Mucosa of descending colon (tissue), 3 donors: ENCODE data around the gene PHF24. TPM values are rescaled to one million over a fixed set of nuclear protein-coding genes. Genes with fewer than 3 reads are reported as not detected.
"Not testable (repeated sequence)": the region's sequence is repeated elsewhere in the genome, so short reads cannot be mapped to it uniquely, and the experiment has no call there.

Experiments used
- ATAC-seq: fragments of 200-7000 bp; cut with Tn5 transposase; one replicate; pipeline ENCODE4 v1.9.1; 2020; ENCODE audit warnings: mild to moderate bottlenecking, moderate library complexity
- DNase-seq, 3 donors: peaks; one replicate each; pipeline ENCODE4 v3.0.0-alpha.2; 2020
- H3K36me3 ChIP-seq: fragments of 200-600 bp; one replicate; pipeline ENCODE4 v1.8.0; 2021; ENCODE audit warnings: low read depth, mild to moderate bottlenecking
- H3K4me1 ChIP-seq: fragments of 200-600 bp; one replicate; pipeline ENCODE4 v1.8.0; 2021; ENCODE audit warnings: low read depth, mild to moderate bottlenecking
- H3K4me3 ChIP-seq: fragments of 200-600 bp; one replicate; pipeline ENCODE4 v1.8.0; 2021; ENCODE audit warnings: mild to moderate bottlenecking
- H3K9me3 ChIP-seq: fragments of 200-600 bp; one replicate; pipeline ENCODE4 v1.8.0; 2021; ENCODE audit warnings: mild to moderate bottlenecking
- intact Hi-C, 2 donors: fragments of 100-400 bp; cut with DNase I in 1 of 2; cut with micrococcal nuclease in 1 of 2; formaldehyde crosslinking; loops; one replicate each; pipeline versions ENCODE4 v1.11.0 to v1.11.1; 2022; cut with DNase I, micrococcal nuclease
- long read RNA-seq, 2 donors: library from polyadenylated mRNA; unstranded; transcript quantifications; one replicate each; pipeline ENCODE4 v2.0.0, GENCODE V29; 2019 to 2021
- total RNA-seq, 3 donors: library from RNA; stranded (reverse); fragmentation: NEBNext Ultra II Directional in 2 of 3; extraction: Animal tissue kit (Norgen Biotek cat#: 25700) in 2 of 3; gene quantifications; one replicate each; pipeline versions ENCODE4 v1.2.1 to v1.2.4, GENCODE V29; 2021 to 2023
- TF ChIP-seq, protein P1 (sequence below): fragments of 200-600 bp; IDR thresholded peaks from one replicate; pipeline ENCODE4 v1.8.0; 2022; ENCODE audit warnings: antibody characterized with exemption, mild to moderate bottlenecking
- donor health status: DM: no; HTN: no; CAD: no; lungs with moderate emphysema.
- donor health status: DM: no; HTN: no; CAD: no.
- donor health status: DM: no; HTN: yes; CAD: no.

Gene PHF24
- total RNA-seq: 1 to 10 TPM in 1 of 3 donors, under 1 TPM in 1, not detected in 1; 0.55 to 1.3 TPM
- long read RNA-seq, donor 1, partial matches to known transcripts: 1 of 4 reads
- long read RNA-seq, donor 1, other reads (novel, unspliced or antisense): 3 of 4 reads
- long read RNA-seq, donor 2: 0 reads

DNA sequence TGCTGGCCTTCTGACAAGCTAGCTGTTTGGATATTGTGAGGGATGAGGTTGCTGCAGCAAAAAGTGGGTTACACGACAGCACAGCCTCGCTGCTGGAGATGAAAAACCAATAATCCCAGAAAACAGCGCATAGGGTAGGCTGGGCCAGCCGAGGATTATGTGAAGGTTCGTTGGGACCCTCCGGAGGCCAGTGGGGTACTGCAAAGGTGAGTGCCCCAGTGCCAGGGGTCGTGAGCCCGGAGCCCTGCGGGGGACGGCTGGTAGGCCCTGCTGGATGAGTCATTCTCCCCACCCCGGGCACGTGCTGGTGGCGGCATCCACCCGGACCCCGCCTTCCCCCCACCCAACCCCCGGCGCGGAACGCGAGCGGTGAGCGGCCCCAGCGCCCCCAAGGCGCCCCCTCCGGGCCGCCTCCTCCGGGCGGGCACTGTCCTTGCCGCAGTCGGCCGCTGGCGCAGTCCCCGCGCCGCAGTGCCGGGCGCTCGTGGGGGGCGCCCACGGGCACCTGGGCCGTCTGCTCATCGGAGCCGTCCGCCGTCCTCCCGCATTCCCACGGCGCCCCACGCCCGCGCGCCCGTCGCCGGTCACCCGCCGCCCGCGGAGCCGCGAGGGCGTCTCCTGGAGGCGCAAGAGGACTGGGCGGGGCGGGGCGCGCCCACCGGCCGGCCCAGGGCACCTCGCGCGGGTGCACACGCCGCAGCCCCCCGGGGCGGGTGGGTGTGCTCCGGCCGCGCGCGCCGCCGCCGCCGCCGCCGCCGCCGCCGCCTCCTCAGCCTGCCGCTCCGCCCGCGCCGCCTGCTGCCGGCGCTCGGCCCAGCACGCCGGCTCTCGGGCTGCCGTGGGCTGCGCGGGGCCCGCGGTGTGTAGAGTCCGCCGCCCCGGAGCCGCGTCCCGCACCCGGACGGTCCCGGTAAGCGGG lies at the start of gene PHF24:
Gene PHF24 (plus strand): TSS at position 794 of the 919 bp plus-strand sequence. CDS start 13,014 bp downstream, outside the sequence.
- no peak within 1 kb of the TSS for H3K4me3 ChIP-seq
- no peaks in the 10 kb centered on the region for H3K36me3 ChIP-seq
- intact Hi-C loops: no loop called here
- no peaks in the 10 kb centered on the region for H3K9me3 ChIP-seq
- DNase-seq (no peak), ATAC-seq (peak; percentile 62)
- TF ChIP-seq, protein P1, sequence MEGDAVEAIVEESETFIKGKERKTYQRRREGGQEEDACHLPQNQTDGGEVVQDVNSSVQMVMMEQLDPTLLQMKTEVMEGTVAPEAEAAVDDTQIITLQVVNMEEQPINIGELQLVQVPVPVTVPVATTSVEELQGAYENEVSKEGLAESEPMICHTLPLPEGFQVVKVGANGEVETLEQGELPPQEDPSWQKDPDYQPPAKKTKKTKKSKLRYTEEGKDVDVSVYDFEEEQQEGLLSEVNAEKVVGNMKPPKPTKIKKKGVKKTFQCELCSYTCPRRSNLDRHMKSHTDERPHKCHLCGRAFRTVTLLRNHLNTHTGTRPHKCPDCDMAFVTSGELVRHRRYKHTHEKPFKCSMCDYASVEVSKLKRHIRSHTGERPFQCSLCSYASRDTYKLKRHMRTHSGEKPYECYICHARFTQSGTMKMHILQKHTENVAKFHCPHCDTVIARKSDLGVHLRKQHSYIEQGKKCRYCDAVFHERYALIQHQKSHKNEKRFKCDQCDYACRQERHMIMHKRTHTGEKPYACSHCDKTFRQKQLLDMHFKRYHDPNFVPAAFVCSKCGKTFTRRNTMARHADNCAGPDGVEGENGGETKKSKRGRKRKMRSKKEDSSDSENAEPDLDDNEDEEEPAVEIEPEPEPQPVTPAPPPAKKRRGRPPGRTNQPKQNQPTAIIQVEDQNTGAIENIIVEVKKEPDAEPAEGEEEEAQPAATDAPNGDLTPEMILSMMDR: no peak
- peaks cover 4% of the 10 kb centered on the region for H3K4me1 ChIP-seq

DNA sequence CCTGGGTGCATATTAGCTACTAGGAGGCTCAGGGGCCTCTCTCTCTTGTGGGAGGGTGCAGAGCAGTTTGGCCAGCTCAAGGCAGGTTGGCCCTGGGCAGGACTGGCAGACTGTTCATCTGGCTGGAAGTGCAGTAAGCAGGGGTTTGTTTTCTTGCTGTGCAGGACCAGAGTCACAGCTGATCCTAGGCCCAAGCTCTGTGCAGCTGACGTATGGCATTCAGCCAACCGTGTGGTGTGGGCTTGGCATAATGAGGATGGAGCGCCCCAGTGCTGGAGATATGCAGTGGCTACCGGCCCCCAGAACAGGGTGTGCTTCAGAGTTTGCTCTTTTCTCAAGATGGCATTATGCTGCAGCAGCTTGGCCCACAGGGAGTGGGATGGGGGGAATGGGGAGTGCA lies 31.0 kb upstream of the PHF24 start:
- no peak for DNase-seq
- TF ChIP-seq, protein P1: no peak
- H3K4me1 ChIP-seq: no peaks in the 10 kb centered on the region
- peaks cover 9% of the 10 kb centered on the region for H3K9me3 ChIP-seq
- H3K36me3 ChIP-seq: no peaks in the 10 kb centered on the region
- no peak for ATAC-seq
- intact Hi-C loops: no loop called here
- H3K4me3 ChIP-seq: no peak overlapping the region

DNA sequence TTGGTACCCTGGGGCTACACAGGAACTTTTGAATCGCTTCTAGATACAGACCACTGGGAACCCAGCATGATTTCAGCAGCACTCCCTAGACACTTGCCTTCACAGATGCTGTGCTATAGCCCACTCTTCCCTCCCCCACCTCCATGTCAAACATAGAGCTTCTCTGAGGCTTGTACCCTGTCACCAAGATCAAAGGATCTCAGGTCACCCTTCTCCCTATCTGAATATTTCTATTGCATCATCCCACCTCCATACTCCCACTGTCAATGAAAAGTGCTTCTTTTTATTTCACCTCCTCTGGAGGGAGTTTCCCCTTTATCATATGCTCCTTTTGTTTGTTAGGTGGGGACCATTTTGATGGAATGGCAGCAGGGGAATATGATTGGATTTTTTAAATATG lies 29.2 kb upstream of the PHF24 start:
- Histone ChIP-seq H3K36me3 (no peaks in the 10 kb centered on the region), H3K4me3 (no peak overlapping the region), H3K4me1 (no peaks in the 10 kb centered on the region), H3K9me3 (peaks cover 9% of the 10 kb centered on the region)
- TF ChIP-seq, protein P1: no peak
- ATAC-seq: no peak
- intact Hi-C loops: no loop called here
- DNase-seq: no peak

DNA sequence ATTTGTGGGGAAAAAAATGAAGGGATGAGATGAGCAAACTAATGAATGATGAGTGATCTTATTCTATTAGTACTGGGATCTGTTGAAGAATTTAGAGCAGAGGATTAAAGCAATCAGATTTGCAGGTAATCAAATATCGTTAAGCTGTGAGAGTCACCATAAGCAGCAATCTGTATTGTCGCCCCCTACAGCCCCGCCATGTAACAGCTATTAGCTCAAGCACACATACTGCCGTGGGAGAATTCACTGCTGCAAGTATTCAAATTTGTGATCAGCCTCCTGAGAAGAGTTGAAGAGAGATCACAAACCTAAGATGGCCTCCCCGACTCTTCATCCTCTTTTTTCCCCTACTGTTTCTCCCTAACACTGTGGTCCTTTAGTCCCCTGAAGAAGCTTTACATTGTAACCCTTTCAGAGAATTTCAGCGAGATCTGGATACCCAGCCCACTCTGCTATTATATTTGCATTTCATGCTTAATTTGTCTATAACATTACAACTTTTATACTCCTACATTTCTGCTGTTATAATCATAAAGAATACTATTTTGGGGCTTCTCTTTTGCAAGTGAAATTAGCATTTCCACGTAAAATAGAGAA lies 28.5 kb upstream of the PHF24 start:
- TF ChIP-seq, protein P1: no peak
- no peak overlapping the region for H3K4me3 ChIP-seq
- no peaks in the 10 kb centered on the region for H3K4me1 ChIP-seq
- intact Hi-C loops: no loop called here
- ATAC-seq (peak; percentile 34), DNase-seq (peak in 1 of 3 donors; percentile 38)
- H3K9me3 ChIP-seq: peaks cover 9% of the 10 kb centered on the region
- no peaks in the 10 kb centered on the region for H3K36me3 ChIP-seq

DNA sequence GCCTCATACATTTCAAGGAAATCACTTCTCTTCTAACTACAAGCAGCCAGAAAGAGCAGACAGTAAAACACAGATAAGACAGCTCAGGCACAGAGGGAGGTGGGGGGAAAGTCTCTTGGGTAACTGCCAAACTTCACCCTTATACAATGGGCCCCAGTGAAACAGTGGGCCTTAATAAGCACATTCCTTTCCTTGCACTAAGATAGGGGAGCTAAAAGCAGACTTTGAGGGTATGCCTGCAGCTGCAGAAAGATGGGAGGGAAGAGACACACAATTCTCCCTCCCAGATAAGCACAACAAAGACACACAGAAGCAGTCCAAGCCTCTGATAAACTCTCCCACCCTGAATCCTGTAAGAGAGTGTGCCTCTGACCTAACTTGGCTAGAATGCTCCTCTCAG lies 18.1 kb upstream of the PHF24 start:
- H3K4me3 ChIP-seq, intact Hi-C loops, H3K4me1 ChIP-seq, ATAC-seq, H3K36me3 ChIP-seq, H3K9me3 ChIP-seq, DNase-seq: not testable (repeated sequence)

DNA sequence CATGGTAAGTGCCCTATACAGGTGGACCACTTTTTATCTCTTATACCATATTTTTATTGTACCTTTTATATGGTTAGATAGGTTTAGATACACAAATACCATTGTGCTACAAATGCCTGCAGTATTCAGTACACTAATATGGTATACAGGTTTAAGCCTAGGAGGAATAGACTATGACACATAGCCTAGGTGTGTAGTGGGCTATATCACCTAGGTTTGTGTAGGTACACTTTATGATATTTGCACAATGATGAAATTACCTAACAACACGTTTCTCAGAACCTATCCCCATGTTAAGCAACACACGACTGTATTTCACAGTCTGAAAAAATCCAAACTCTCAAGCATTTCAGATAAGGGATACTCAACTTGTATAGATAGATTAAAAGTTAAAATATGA lies 9.6 kb upstream of the PHF24 start:
- H3K4me3 ChIP-seq: no peak overlapping the region
- TF ChIP-seq, protein P1: no peak
- intact Hi-C loops: no loop called here
- H3K4me1 ChIP-seq: no peaks in the 10 kb centered on the region
- no peaks in the 10 kb centered on the region for H3K9me3 ChIP-seq
- DNase-seq (no peak), ATAC-seq (peak; percentile 97)
- no peaks in the 10 kb centered on the region for H3K36me3 ChIP-seq
